Measurements from ENCODE around the gene RASSF3.

The RASSF3 gene

GRCh38 chr12:64577046-64577445, 33.2 kb upstream of the RASSF3 start:
- Histone ChIP-seq H3K4me3 (replicated peaks; ENCODE audit: insufficient read depth, low read length) (no peak overlapping the region), H3K27me3 (ENCODE audit: insufficient read depth, poor library complexity, severe bottlenecking) (no peaks in the 10 kb centered on the region), H3K27ac (replicated peaks) (no peak overlapping the region)
- TF ChIP-seq GABPA (IDR thresholded peaks at IDR 0.05; ENCODE audit: low read depth) (no peak), CTCF (IDR thresholded peaks at IDR 0.05; ENCODE audit: insufficient read depth, low read length) (no peak), SPI1 (IDR thresholded peaks at IDR 0.05; ENCODE audit: borderline replicate concordance, low read depth) (no peak), POLR2AphosphoS5 (IDR thresholded peaks at IDR 0.05; ENCODE audit: low read depth) (no peak)
- TF ChIP-seq, protein P1, sequence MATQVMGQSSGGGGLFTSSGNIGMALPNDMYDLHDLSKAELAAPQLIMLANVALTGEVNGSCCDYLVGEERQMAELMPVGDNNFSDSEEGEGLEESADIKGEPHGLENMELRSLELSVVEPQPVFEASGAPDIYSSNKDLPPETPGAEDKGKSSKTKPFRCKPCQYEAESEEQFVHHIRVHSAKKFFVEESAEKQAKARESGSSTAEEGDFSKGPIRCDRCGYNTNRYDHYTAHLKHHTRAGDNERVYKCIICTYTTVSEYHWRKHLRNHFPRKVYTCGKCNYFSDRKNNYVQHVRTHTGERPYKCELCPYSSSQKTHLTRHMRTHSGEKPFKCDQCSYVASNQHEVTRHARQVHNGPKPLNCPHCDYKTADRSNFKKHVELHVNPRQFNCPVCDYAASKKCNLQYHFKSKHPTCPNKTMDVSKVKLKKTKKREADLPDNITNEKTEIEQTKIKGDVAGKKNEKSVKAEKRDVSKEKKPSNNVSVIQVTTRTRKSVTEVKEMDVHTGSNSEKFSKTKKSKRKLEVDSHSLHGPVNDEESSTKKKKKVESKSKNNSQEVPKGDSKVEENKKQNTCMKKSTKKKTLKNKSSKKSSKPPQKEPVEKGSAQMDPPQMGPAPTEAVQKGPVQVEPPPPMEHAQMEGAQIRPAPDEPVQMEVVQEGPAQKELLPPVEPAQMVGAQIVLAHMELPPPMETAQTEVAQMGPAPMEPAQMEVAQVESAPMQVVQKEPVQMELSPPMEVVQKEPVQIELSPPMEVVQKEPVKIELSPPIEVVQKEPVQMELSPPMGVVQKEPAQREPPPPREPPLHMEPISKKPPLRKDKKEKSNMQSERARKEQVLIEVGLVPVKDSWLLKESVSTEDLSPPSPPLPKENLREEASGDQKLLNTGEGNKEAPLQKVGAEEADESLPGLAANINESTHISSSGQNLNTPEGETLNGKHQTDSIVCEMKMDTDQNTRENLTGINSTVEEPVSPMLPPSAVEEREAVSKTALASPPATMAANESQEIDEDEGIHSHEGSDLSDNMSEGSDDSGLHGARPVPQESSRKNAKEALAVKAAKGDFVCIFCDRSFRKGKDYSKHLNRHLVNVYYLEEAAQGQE (IDR thresholded peaks at IDR 0.05; ENCODE audit: insufficient replicate concordance, low read depth) = no peak
- no peak for DNase-seq (ENCODE audit: low read depth in 1 of 2, low spot score in 1 of 2)

- TF ChIP-seq POLR2AphosphoS5 (IDR thresholded peaks at IDR 0.05; ENCODE audit: low read depth) = no peak
- TF ChIP-seq, protein P1 (IDR thresholded peaks at IDR 0.05; ENCODE audit: insufficient replicate concordance, low read depth) = no peak
- no peak for TF ChIP-seq CTCF (IDR thresholded peaks at IDR 0.05; ENCODE audit: insufficient read depth, low read length)
- TF ChIP-seq GABPA (IDR thresholded peaks at IDR 0.05; ENCODE audit: low read depth) = no peak
- no peak for TF ChIP-seq SPI1 (IDR thresholded peaks at IDR 0.05; ENCODE audit: borderline replicate concordance, low read depth)
- H3K27ac ChIP-seq (replicated peaks) = no peak overlapping the region
- DNase-seq (ENCODE audit: low read depth in 1 of 2, low spot score in 1 of 2) = no peak
- H3K4me3 ChIP-seq (replicated peaks; ENCODE audit: insufficient read depth, low read length) = no peak overlapping the region
- H3K27me3 ChIP-seq (ENCODE audit: insufficient read depth, poor library complexity, severe bottlenecking) = no peaks in the 10 kb centered on the region
These were observed 31.7 kb upstream of the RASSF3 start for GRCh38 chr12:64578566-64578965.

- Histone ChIP-seq H3K4me3 (replicated peaks; ENCODE audit: insufficient read depth, low read length) (no peak overlapping the region), H3K27me3 (ENCODE audit: insufficient read depth, poor library complexity, severe bottlenecking) (no peaks in the 10 kb centered on the region), H3K27ac (replicated peaks) (no peak overlapping the region)
- DNase-seq (ENCODE audit: low read depth in 1 of 2, low spot score in 1 of 2) = no peak
- TF ChIP-seq SPI1 (IDR thresholded peaks at IDR 0.05; ENCODE audit: borderline replicate concordance, low read depth) (no peak), CTCF (IDR thresholded peaks at IDR 0.05; ENCODE audit: insufficient read depth, low read length) (no peak)
These were observed 29.6 kb upstream of the RASSF3 start for GRCh38 chr12:64580681-64581080.

DNA sequence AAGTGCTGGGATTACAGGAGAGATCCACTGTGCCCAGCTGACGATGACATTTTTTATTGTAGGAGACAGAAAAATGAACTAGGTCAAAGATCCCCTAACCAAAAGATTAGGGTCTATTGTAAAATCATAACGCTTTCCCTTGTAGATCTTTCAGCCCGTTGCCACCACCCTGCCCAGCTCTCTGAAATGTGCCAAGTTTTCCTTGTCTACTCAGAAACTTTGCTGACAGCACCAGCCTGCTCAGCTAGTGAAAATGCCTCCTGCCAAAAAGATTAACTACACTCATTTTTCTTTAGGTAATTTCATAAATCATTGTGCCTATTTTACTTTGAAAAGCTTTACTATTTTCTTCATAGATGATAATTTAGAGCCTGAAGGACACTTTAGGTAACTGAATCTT, 28.2 kb upstream of the RASSF3 start:
- Histone ChIP-seq H3K4me3 (replicated peaks; ENCODE audit: insufficient read depth, low read length) (no peak overlapping the region), H3K27ac (replicated peaks) (no peak overlapping the region), H3K27me3 (ENCODE audit: insufficient read depth, poor library complexity, severe bottlenecking) (no peaks in the 10 kb centered on the region)
- DNase-seq (ENCODE audit: low read depth in 1 of 2, low spot score in 1 of 2) = no peak
- TF ChIP-seq SPI1 (IDR thresholded peaks at IDR 0.05; ENCODE audit: borderline replicate concordance, low read depth) = no peak
- no peak for TF ChIP-seq POLR2AphosphoS5 (IDR thresholded peaks at IDR 0.05; ENCODE audit: low read depth)
- TF ChIP-seq GABPA (IDR thresholded peaks at IDR 0.05; ENCODE audit: low read depth) = no peak
- TF ChIP-seq CTCF (IDR thresholded peaks at IDR 0.05; ENCODE audit: insufficient read depth, low read length) = no peak
- TF ChIP-seq, protein P1 (IDR thresholded peaks at IDR 0.05; ENCODE audit: insufficient replicate concordance, low read depth) = no peak

All from HL-60 (cell line).